GM21737 (cell line): ENCODE data around the gene SSR4.

Source experiments
- ATAC-seq: cut with Tn5 transposase; IDR thresholded peaks from one replicate; pipeline ENCODE4 v1.9.1; 2021; ENCODE audit warnings: mild to moderate bottlenecking, moderate library complexity; ENCODE audit not compliant: unreplicated experiment

The SSR4 gene

DNA sequence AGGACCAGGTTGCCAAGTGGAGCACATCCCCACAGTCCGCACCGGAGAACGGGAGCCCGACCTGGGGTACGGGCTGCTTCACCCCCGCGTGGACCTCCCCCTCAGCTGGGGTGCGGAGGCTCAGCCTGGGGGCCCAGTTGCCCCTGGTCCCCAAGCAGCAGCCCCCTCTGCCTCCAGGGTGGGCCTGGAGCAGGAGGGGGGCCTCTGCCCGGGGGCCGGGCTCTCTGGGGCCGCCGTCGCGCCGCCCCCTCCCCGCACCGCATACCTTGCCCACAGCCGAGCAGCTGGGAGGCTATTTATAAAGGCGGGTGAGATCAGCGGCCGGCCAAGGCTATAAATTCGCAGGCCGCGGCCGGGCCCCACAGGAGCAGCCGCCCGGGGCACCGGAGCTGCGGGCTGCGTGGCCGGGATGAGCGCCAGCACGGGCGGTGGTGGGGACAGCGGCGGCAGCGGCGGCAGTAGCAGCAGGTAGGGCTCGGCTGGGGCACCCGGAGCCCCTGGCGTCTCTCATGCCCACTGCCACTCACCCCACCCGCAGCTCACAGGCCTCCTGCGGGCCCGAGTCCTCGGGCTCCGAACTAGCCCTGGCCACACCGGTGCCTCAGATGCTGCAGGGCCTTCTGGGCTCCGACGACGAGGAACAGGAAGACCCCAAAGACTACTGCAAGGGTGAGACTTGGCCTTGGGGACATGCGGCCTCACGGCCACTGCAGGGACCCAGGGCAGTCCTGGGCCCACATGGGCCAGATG lies 13.6 kb upstream of the SSR4 start, which contains the start of gene SRPK3:
Gene SRPK3, plus strand, starts transcription at position 364 of the 750 bp plus-strand sequence. Its CDS starts 46 bp downstream, at position 410.
- no peak for ATAC-seq

GRCh38 chrX:153781428-153782047 lies 12.9 kb upstream of the SSR4 start:
- no peak for ATAC-seq

GRCh38 chrX:153782313-153782712 lies 12.2 kb upstream of the SSR4 start:
- ATAC-seq = no peak

GRCh38 chrX:153782871-153783270 lies 11.6 kb upstream of the SSR4 start:
- ATAC-seq = no peak

DNA sequence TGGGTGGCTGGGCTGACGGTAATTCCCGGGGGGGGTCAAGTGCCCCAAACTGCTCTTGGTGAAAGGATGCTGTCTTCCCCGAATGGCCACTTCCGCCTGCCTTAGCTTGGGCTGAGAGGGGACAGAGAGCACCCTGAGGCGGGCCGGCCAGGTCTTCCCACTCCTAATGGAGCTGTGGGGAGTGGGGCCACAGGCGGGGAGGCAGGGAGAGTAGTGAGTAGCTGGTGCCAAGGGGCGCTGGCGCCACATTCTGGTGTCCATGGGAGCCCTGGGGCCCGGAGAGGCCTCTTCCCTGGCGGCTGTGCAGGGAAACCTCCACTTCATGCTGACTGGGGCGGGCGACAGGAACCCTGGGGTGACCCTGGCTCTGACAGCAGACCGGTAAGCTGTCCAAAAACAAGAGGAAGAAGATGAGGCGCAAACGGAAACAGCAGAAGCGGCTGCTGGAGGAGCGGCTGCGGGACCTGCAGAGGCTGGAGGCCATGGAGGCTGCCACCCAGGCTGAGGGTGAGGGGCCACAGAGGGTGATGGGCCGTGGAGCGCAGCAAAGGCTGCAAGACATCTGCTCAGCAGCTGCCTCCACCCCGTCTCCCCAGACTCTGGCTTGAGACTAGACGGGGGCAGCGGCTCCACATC lies 11.0 kb upstream of the SSR4 start:
- ATAC-seq = no peak

- no peak for ATAC-seq
These were observed 10.0 kb upstream of the SSR4 start for GRCh38 chrX:153784325-153784967.

DNA sequence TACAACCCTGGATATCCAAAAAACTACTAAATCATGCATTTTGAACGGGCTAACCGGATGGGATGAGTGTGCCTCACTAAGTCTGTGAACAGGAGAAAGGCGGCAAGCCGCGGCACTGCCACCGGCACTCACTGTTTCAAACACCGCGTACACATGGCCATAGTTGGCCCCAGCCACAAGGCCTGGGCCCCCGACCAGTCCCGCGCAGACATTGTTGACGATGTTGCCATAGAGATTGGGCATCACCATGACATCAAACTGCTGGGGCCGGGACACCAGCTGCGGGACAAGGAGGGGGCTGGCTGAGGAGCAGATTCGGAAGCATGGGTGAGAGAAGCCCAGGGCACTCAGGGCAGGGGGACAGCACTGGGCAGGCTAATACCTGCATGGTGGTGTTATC lies 7.8 kb upstream of the SSR4 start:
- no peak for ATAC-seq

GRCh38 chrX:153789654-153790053 lies 4.8 kb upstream of the SSR4 start:
- ATAC-seq = no peak

DNA sequence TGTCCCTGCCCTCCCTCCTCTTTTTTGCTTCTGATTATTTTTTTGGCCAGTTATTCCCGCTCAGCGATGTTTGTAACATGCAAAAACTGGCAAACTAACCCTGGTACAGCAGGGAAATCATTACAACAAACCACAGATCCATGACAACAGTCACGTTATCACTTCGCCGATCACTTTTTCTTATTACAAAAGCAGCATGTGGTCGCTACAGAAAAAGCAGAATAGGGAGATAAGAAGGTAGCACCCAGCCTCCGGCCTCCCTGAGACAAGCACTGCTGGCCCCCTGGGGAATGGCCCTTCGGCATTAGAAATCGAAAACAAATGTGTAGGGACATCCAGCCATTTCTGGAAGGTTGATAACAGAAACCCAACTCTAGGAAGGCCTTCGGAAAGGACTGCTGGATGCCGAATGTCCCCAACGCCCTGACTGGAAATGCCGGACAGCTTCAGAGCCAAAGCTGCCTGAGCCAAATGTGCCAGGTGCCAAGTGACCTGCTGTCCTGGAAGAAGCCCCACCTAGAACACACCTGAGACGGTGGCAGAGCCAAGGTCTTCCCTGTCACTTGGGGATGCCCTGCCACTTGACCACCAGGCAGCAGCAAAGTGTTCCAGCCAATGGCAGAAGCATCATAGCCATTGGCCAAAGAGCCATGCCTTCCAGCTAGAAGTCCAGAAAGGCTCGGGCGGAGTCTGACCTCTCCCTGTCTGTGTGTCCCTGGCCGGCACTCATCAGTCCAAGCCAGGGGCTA lies 3.2 kb upstream of the SSR4 start:
- ATAC-seq = no peak

DNA sequence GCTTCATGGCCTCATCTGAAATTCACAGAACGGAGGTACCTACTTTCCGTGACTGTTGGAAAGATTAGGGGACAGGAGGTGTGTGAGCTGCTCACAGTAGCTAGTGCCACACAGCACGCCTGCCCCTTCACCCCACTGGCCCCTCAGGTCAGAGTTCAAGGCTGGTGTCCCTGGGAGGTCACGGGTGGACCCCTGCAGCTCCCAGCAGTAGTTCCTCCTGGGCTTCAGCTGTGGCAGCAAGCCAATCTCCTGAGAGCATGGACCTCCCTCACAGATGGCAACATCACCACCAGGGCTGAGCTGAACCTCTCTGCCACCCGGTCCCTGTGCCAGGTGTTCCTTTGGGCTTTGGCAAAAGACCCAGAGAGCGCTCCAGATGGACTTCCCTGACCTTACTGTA lies 2.1 kb upstream of the SSR4 start:
- ATAC-seq = no peak

GRCh38 chrX:153793291-153793690 lies 1.2 kb upstream of the SSR4 start:
- no peak for ATAC-seq

DNA sequence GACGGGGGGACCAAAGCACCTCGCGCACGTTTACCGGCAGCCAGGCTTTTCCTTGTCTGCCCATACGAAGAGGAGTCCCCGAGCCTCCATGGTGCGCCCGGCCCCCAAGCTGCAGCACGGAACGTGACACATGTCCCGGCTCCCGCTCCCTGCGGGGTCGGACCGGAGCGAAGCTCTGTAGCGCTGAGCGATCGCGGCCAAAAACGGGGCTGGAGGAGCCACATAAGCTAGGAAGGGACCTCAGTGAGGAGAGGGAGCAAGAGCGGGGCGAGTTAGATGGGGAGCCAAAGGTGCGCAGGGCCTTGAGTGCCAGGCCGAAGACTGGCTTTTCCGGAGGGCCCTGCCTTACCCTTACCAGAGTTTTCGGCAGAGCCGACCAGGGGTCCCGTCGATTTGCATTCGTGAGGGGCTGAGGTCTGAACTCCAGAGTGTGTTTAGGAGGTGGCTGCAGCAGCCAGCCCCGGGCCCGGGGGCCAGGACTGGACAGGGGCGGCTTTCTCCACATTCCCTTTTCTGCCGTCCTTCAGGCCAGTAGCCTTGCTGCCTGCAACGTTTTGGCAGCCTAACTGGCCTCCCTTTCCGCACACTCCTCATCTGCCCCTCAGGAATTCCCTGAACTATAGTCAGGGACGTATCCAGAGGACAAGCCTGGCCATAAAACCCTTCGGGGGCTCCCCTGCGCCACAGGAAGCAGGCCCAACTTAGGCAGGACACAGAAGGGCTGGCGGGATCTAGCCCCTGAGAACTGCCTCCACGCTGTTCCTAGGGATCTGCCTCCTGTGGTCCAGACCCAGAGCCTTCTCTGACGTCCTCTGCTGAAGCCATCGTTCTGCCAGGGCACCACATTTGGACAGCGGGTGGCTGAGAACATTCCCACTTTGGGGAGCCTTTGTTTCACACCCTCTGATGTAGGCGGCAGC lies 689 bp downstream of the SSR4 start:
- no peak for ATAC-seq

- ATAC-seq = no peak
These were observed 3.0 kb downstream of the SSR4 start for GRCh38 chrX:153797415-153798015.

- ATAC-seq = no peak
These were observed 4.9 kb downstream of the SSR4 start for GRCh38 chrX:153799326-153799725.

GRCh38 chrX:153800177-153800722 lies 5.8 kb downstream of the SSR4 start:
- no peak for ATAC-seq

DNA sequence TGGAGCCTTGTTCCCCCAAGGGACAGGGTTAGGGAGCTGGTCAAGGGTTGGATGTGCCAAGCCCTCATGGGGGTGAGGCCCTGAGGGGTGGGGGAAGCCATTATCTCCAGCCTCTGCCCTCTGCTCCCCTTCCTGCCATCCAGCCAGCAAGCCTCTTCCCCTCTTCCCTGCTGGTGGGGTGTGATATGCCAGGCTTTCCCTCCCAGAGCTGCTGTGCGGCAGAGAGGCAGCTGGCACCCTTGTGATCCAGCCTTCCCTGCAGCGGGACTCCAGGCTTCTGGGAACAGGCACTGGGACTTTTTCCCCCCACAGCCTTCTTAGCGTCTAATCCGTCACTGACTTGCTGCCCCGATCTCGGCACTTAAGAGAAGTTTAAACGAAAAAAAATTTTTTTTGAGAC lies 6.3 kb downstream of the SSR4 start:
- ATAC-seq = no peak

GRCh38 chrX:153801669-153802068 lies 7.2 kb downstream of the SSR4 start:
- ATAC-seq = no peak

DNA sequence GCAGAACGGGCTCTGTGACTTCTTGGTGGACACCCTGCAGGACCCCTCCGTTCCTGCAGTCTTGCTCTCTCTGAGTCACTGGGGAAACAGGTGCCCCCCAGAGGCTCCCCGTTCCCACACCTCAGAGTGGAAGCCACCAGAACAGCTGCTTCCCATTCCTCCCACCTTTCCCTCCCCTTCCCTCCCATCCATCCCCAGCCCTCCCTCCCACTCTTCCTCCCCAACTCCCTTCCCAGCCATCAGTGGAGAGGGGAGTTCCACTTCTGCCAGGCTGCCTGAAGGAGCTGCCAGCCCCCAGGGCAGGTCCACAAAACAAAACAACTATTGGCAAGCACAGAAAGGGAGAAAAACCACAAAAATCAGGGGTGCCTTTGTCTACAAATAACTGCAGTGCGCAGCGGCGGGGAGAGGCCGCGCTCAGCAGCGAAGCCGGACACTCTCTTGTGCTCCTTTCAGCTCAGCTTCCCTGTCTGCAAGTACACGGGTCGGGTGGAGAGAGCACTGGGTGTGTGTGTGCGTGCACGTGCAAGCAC lies 8.1 kb downstream of the SSR4 start:
- ATAC-seq = no peak
